H1 (cell line): Measurements from ENCODE around the gene S100A6. TPM values are rescaled to one million over a fixed set of nuclear protein-coding genes. Genes with fewer than 3 reads are reported as not detected.

Experiments
- CTCF ChIA-PET: fragments of 300-600 bp; sonication (Branson Sonifier 250); formaldehyde crosslinking; loops from one replicate; lab custom pipeline; 2021; ENCODE audit not compliant: partially characterized antibody; lab: Charles Lee
- POLR2A ChIA-PET: fragments of 300-600 bp; sonication (Branson Sonifier 250); formaldehyde crosslinking; loops from one replicate; lab custom pipeline; 2021; ENCODE audit warnings: inconsistent platforms; ENCODE audit not compliant: partially characterized antibody; lab: Charles Lee
- DNase-seq, 2 experiments: peaks; one replicate each; pipeline versions ENCODE4 v3.0.0 to v3.0.0-alpha.2; 2010 to 2022; ENCODE audit warnings: low spot score in 2 of 2, low read depth in 1 of 2, mixed read lengths in 1 of 2
- FAIRE-seq: peaks from 2 replicates; lab custom pipeline; 2011; peaks lifted over from hg19 to GRCh38; lab: Jason Lieb, UNC
- H2AFZ ChIP-seq: 2 replicates; pipeline ENCODE4 v1.8.1; 2012; ENCODE audit warnings: low read length, inconsistent platforms
- H2AK5ac ChIP-seq: 2 replicates; pipeline ENCODE4 v1.6.1; 2013; ENCODE audit warnings: low read depth, low read length
- H2BK120ac ChIP-seq: replicated peaks from 2 replicates; pipeline ENCODE3; 2013; ENCODE audit warnings: low read depth, low read length, inconsistent platforms
- H2BK12ac ChIP-seq: 2 replicates; pipeline ENCODE4 v1.6.1; 2013; ENCODE audit warnings: low read depth, low read length
- H2BK15ac ChIP-seq: 2 replicates; pipeline ENCODE4 v1.6.1; 2013; ENCODE audit warnings: low read length
- H2BK20ac ChIP-seq: 2 replicates; pipeline ENCODE4 v1.6.1; 2013; ENCODE audit warnings: low read length
- H2BK5ac ChIP-seq: 2 replicates; pipeline ENCODE4 v1.6.1; 2013; ENCODE audit warnings: low read depth, low read length
- H3K14ac ChIP-seq: 2 replicates; pipeline ENCODE4 v1.6.1; 2013; ENCODE audit warnings: inconsistent platforms; ENCODE audit not compliant: insufficient read length
- H3K18ac ChIP-seq: 2 replicates; pipeline ENCODE4 v1.6.1; 2013; ENCODE audit warnings: low read length; ENCODE audit errors: extremely low read depth
- H3K23ac ChIP-seq: 2 replicates; pipeline ENCODE4 v1.6.1; 2013; ENCODE audit warnings: inconsistent platforms; ENCODE audit not compliant: insufficient read length
- H3K23me2 ChIP-seq: 2 replicates; pipeline ENCODE4 v1.6.1; 2013; ENCODE audit warnings: low read depth, low read length
- H3K27ac ChIP-seq: 2 replicates; pipeline ENCODE4 v1.6.1; 2011; ENCODE audit warnings: low read depth, low read length, inconsistent platforms
- H3K27me3 ChIP-seq, 4 experiments: replicated peaks in 1 of 4; 1 replicate in 1 of 4; 2 replicates in 3 of 4; pipeline versions ENCODE4 v1.6.1 to v1.8.1; 2011 to 2013; ENCODE audit warnings: low read length in 3 of 4, mild to moderate bottlenecking in 3 of 4, inconsistent platforms in 2 of 4, mixed read lengths in 2 of 4, moderate library complexity in 1 of 4; ENCODE audit not compliant: control insufficient read depth in 3 of 4, insufficient read depth in 3 of 4; ENCODE audit errors: extremely low read depth in 1 of 4
- H3K36me3 ChIP-seq, 4 experiments: 2 replicates each; pipeline versions ENCODE4 v1.6.1 to v1.8.1; 2011 to 2013; ENCODE audit warnings: mild to moderate bottlenecking in 4 of 4, low read length in 3 of 4, moderate library complexity in 2 of 4, control low read depth in 1 of 4, inconsistent platforms in 1 of 4; ENCODE audit not compliant: insufficient read depth in 4 of 4, control insufficient read depth in 2 of 4
- H3K4ac ChIP-seq: replicated peaks from 2 replicates; pipeline ENCODE3; 2013; ENCODE audit warnings: low read length, low read depth, mixed read lengths, inconsistent platforms; ENCODE audit not compliant: insufficient read length
- H3K4me1 ChIP-seq, 4 experiments: replicated peaks in 1 of 4; 1 replicate in 1 of 4; 2 replicates in 3 of 4; pipeline versions ENCODE4 v1.6.1 to v1.8.1; 2011 to 2013; ENCODE audit warnings: low read length in 3 of 4, inconsistent platforms in 2 of 4, mixed read lengths in 1 of 4; ENCODE audit not compliant: insufficient read depth in 4 of 4, control insufficient read depth in 3 of 4
- H3K4me2 ChIP-seq, 2 experiments: 2 replicates each; pipeline versions ENCODE4 v1.6.1 to v1.8.1; 2011 to 2013; ENCODE audit warnings: low read depth in 2 of 2, low read length in 2 of 2, control low read depth in 1 of 2, inconsistent platforms in 1 of 2, mild to moderate bottlenecking in 1 of 2; ENCODE audit not compliant: insufficient read depth in 1 of 2
- H3K4me3 ChIP-seq, 4 experiments: fragments of 200-600, 300-600 bp in 1 of 4; sonication (generic), shearing (Covaris generic), sonication (Bioruptor Twin) in 1 of 4; 2 replicates each; pipeline versions ENCODE4 v1.5.1 to v1.8.1; 2011 to 2016; ENCODE audit warnings: low read length in 4 of 4, low read depth in 3 of 4, control low read depth in 2 of 4, inconsistent platforms in 2 of 4, mild to moderate bottlenecking in 2 of 4, mixed read lengths in 1 of 4, moderate library complexity in 1 of 4; ENCODE audit not compliant: insufficient read depth in 2 of 4; ENCODE audit errors: extremely low read depth in 1 of 4
- H3K56ac ChIP-seq: replicated peaks from 2 replicates; pipeline ENCODE3; 2013; ENCODE audit warnings: low read depth, mild to moderate bottlenecking, mixed read lengths, low read length, inconsistent platforms; ENCODE audit not compliant: insufficient read length
- H3K79me1 ChIP-seq: 2 replicates; pipeline ENCODE4 v1.6.1; 2013; ENCODE audit warnings: low read depth, low read length, control low read depth
- H3K79me2 ChIP-seq, 2 experiments: 2 replicates each; pipeline versions ENCODE4 v1.6.1 to v1.8.1; 2012 to 2013; ENCODE audit warnings: low read length in 2 of 2, mild to moderate bottlenecking in 2 of 2, inconsistent platforms in 1 of 2; ENCODE audit not compliant: insufficient read depth in 2 of 2, control insufficient read depth in 1 of 2
- H3K9ac ChIP-seq, 4 experiments: replicated peaks in 1 of 4; 1 replicate in 1 of 4; 2 replicates in 3 of 4; pipeline versions ENCODE4 v1.6.1 to v1.8.1; 2011 to 2013; ENCODE audit warnings: low read depth in 3 of 4, low read length in 3 of 4, control low read depth in 2 of 4, mild to moderate bottlenecking in 2 of 4, moderate library complexity in 2 of 4, inconsistent platforms in 1 of 4; ENCODE audit errors: extremely low read depth in 1 of 4
- H3K9me3 ChIP-seq, 2 experiments: 2 replicates each; pipeline versions ENCODE4 v1.6.1 to v1.8.1; 2012 to 2013; ENCODE audit warnings: mild to moderate bottlenecking in 2 of 2, moderate library complexity in 2 of 2, control low read depth in 1 of 2, inconsistent platforms in 1 of 2, low read depth in 1 of 2, low read length in 1 of 2, mixed read lengths in 1 of 2; ENCODE audit not compliant: insufficient read depth in 2 of 2
- H4K20me1 ChIP-seq, 2 experiments: replicated peaks in 1 of 2; 2 replicates each; pipeline versions ENCODE3 to v1.8.1; 2011 to 2013; ENCODE audit warnings: inconsistent platforms in 2 of 2, low read length in 2 of 2, mild to moderate bottlenecking in 1 of 2; ENCODE audit not compliant: insufficient read depth in 2 of 2, control insufficient read depth in 1 of 2
- H4K5ac ChIP-seq: 2 replicates; pipeline ENCODE4 v1.6.1; 2013; ENCODE audit warnings: low read length, low read depth, mixed read lengths, inconsistent platforms; ENCODE audit not compliant: insufficient read length
- H4K8ac ChIP-seq: 2 replicates; pipeline ENCODE4 v1.8.0; 2013; ENCODE audit warnings: mild to moderate bottlenecking, moderate library complexity, low read length, inconsistent platforms; ENCODE audit not compliant: insufficient read depth; ENCODE audit errors: extremely low read depth
- H4K91ac ChIP-seq: replicated peaks from 2 replicates; pipeline ENCODE3; 2013; ENCODE audit warnings: low read length, mixed read lengths, inconsistent platforms; ENCODE audit not compliant: insufficient read length
- CTBP2 ChIP-seq: IDR thresholded peaks from 2 replicates; pipeline ENCODE4 v1.7.0; 2011; ENCODE audit warnings: borderline replicate concordance, mild to moderate bottlenecking, moderate library complexity, mixed read lengths, low read length; ENCODE audit not compliant: insufficient read depth, insufficient read length
- EP300 ChIP-seq, 2 experiments: IDR thresholded peaks; 1 replicate in 1 of 2; 2 replicates in 1 of 2; pipeline ENCODE4 v1.6.1; 2011 to 2012; ENCODE audit warnings: low read depth in 2 of 2, low read length in 2 of 2, mild to moderate bottlenecking in 2 of 2, borderline replicate concordance in 1 of 2, inconsistent platforms in 1 of 2, moderate library complexity in 1 of 2
- RBBP5 ChIP-seq: IDR thresholded peaks from 2 replicates; pipeline ENCODE4 v1.7.1; 2012; ENCODE audit warnings: low read depth, mild to moderate bottlenecking, inconsistent platforms, low read length, moderate library complexity, borderline replicate concordance
- SUZ12 ChIP-seq: fragments of 200-600 bp; sonication (generic); IDR thresholded peaks from 2 replicates; pipeline ENCODE4 v1.6.1; 2012; ENCODE audit warnings: mild to moderate bottlenecking, inconsistent platforms, low read length, moderate library complexity, mixed read lengths
- TBP ChIP-seq: IDR thresholded peaks from 2 replicates; pipeline ENCODE4 v1.6.1; 2011; ENCODE audit warnings: low read depth, low read length, improper control_type of control experiment
- YY1 ChIP-seq: IDR thresholded peaks from 2 replicates; pipeline ENCODE4 v1.6.1; 2011; ENCODE audit warnings: low read depth, mild to moderate bottlenecking, low read length
- WGBS, 2 experiments: shearing (Covaris generic) in 1 of 2; methylation state at CpG; one replicate each; pipeline versions ENCODE4 v1.1.6 to v1.1.7; 2013 to 2015; ENCODE audit warnings: low lambda C conversion rate in 2 of 2, mixed read lengths in 2 of 2, inconsistent platforms in 1 of 2, low coverage in 1 of 2, missing lambda C conversion rate in 1 of 2; ENCODE audit not compliant: insufficient replicate concordance in 2 of 2, insufficient coverage in 1 of 2, insufficient read length in 1 of 2; ENCODE audit errors: extremely low coverage in 1 of 2, missing lambda C conversion rate in 1 of 2; 5-methylcytosine and 5-hydroxymethylcytosine counted together
- polyA plus RNA-seq, 7 experiments: library from polyadenylated mRNA; depleted of rRNA in 3 of 7; stranded (reverse) in 5 of 7; unstranded in 2 of 7; fragments of >200 nt in 5 of 7; fragments of 200-250 nt in 2 of 7; gene quantifications; 1 replicate in 5 of 7; 2 replicates in 1 of 7; 4 replicates in 1 of 7; pipeline versions ENCODE4 v1.2.1 to v1.2.3, GENCODE V29; 2011 to 2013; ENCODE audit warnings: missing spikeins in 2 of 7, mixed read lengths in 2 of 7
- total RNA-seq: library from RNA; stranded (reverse); fragmentation: NEBNext Ultra II Directional; extraction: Animal tissue kit (Norgen Biotek cat#: 25700); gene quantifications from 2 replicates; pipeline ENCODE4 v1.2.1, GENCODE V29; 2021

S100A6 gene
- total and polyA plus RNA-seq, 2 of the 8 experiments (the other 6 are each of a cell fraction or from before 2014, with no cell fraction given) = 11.1 to 63.0 TPM

DNA sequence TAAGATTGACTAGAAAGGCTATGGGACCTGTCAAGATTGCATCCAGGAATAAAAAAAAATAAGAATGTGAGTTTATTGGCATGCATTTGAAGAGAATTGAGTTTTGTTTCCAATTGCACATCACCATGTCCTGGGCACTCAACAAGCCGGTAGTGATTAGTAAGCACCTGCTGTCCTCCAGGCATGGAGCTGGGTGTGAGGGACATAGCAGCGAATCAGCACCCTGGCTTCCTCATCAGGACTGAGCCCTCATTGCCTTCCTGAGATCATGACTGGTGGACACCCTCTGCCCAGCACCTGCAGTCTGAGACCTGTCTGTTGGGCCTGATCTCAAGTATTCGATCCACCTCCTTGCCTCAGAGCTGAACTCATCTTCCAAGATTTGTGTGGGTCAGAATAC lies 26.8 kb downstream of the S100A6 start:
- WGBS, 2 experiments = 95% methylated on average over 3 of the region's 3 CpGs; no CpG with 5 or more reads in 1 of the 2 experiments
- peaks cover 0 to 2% (median 0%) of the 10 kb centered on the region in 4 experiments; a peak in 3 of 7 replicates for H3K4me1 ChIP-seq
- H3K18ac ChIP-seq = no peak overlapping the region
- H3K36me3 ChIP-seq = no peaks in the 10 kb centered on the region
- DNase-seq = no peak
- no peak overlapping the region for H2BK120ac ChIP-seq
- no peak overlapping the region for H4K91ac ChIP-seq
- no peak overlapping the region for H3K56ac ChIP-seq
- H2AK5ac ChIP-seq = peak overlapping the region; percentile 17; the same call in 1 of the 2 replicates
- no peak overlapping the region for H4K5ac ChIP-seq
- no peak overlapping the region for H2BK5ac ChIP-seq
- H2BK15ac ChIP-seq = no peak overlapping the region; the same call in 1 of the 2 replicates
- no peaks in the 10 kb centered on the region for H3K79me2 ChIP-seq
- ChIA-PET POLR2A (interaction anchor here (0.7 to 1.7 kb wide), 2 partner anchors 125 to 162 kb away, joined by 3 to 4 read pairs; partner anchors contain the start of genes CHTOP and ILF2), CTCF (interaction anchor here (0.7 to 5.3 kb wide), 26 partner anchors 8 to 160 kb away, joined by 3 to 86 read pairs (median 5); partner anchors contain the start of genes PGLYRP4, S100A1, S100A13 and S100A14)
- peak overlapping the region; percentile 5; the same call in 1 of the 2 replicates for H2BK12ac ChIP-seq
- no peaks in the 10 kb centered on the region for H3K9me3 ChIP-seq
- H3K23ac ChIP-seq = no peak overlapping the region
- H3K27me3 ChIP-seq = no peaks in the 10 kb centered on the region; a peak in 2 of 7 replicates
- 0 out of 2 replicates have a peak overlapping the region, but pooled peaks have one; percentile 55 for H2BK20ac ChIP-seq
- no peak overlapping the region for H4K8ac ChIP-seq
- no peak overlapping the region for H3K14ac ChIP-seq
- no peak overlapping the region for H2AFZ ChIP-seq
- no peak overlapping the region for H3K27ac ChIP-seq
- no peaks in the 10 kb centered on the region for H3K79me1 ChIP-seq
- H3K9ac ChIP-seq = no peak overlapping the region
- no peaks in the 10 kb centered on the region for H3K23me2 ChIP-seq
- TF ChIP-seq SUZ12 (no peak), CTBP2 (no peak), EP300 (IDR thresholded peaks at IDR 0.05; ENCODE audit: borderline replicate concordance in 1 of 2, low read depth in 2 of 2, low read length in 2 of 2) (no peak), YY1 (no peak), RBBP5 (no peak), TBP (no peak)
- H3K4ac ChIP-seq = no peak overlapping the region
- no peak overlapping the region for H3K4me3 ChIP-seq
- H4K20me1 ChIP-seq = no peaks in the 10 kb centered on the region
- no peak for FAIRE-seq
- H3K4me2 ChIP-seq = no peak overlapping the region
